Sigmoid colon (tissue), 3 donors: Measurements from ENCODE around the gene TBX18.

Experiments
- POLR2A ChIP-seq, 2 donors: fragments of 450-650 bp; IDR thresholded peaks; one replicate each; pipeline ENCODE4 v1.6.1; 2016; ENCODE audit warnings: antibody characterized with exemption in 2 of 2, mild to moderate bottlenecking in 2 of 2, moderate library complexity in 2 of 2
- TF ChIP-seq, protein P1 (sequence below), 4 experiments: fragments of 450-650 bp in 3 of 4; fragments of 200-600 bp in 1 of 4; IDR thresholded peaks; one replicate each; pipeline ENCODE4 v1.5.1; 2016 to 2019; ENCODE audit warnings: antibody characterized with exemption in 4 of 4, mild to moderate bottlenecking in 3 of 4, moderate library complexity in 2 of 4

DNA sequence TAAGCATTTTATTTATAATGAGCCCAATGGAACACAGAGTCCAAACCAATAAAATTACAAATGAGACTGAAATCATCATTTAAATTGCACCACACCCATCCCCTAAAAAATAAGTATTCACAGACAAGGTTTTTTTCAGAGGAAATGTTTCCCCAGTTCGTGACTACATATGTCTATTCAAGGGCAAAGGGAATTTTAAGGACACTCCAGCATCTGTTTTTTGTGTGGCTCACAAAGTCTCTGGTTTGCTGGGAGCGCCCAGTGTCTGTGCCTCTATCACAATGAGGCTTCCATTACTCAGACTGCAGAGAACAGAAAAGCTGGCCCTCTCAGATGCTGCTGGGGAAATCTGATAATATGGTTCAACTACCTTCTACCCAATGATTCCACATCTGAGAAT lies 16.0 kb downstream of the TBX18 start:
- TF ChIP-seq, protein P1, sequence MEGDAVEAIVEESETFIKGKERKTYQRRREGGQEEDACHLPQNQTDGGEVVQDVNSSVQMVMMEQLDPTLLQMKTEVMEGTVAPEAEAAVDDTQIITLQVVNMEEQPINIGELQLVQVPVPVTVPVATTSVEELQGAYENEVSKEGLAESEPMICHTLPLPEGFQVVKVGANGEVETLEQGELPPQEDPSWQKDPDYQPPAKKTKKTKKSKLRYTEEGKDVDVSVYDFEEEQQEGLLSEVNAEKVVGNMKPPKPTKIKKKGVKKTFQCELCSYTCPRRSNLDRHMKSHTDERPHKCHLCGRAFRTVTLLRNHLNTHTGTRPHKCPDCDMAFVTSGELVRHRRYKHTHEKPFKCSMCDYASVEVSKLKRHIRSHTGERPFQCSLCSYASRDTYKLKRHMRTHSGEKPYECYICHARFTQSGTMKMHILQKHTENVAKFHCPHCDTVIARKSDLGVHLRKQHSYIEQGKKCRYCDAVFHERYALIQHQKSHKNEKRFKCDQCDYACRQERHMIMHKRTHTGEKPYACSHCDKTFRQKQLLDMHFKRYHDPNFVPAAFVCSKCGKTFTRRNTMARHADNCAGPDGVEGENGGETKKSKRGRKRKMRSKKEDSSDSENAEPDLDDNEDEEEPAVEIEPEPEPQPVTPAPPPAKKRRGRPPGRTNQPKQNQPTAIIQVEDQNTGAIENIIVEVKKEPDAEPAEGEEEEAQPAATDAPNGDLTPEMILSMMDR (IDR thresholded peaks at IDR 0.05) = no peak
- TF ChIP-seq POLR2A (IDR thresholded peaks at IDR 0.05) = no peak
